Heart left ventricle (tissue), 16 donors: ENCODE measurements around the gene SNRNP70. TPM values are rescaled to one million over a fixed set of nuclear protein-coding genes. Genes with fewer than 3 reads are reported as not detected.
A peak's percentile ranks its signal among the peaks of the same experiment; 100 is the strongest.
"Not testable (repeated sequence)": the region's sequence is repeated elsewhere in the genome, so short reads cannot be mapped to it uniquely, and the experiment has no call there.

Experiments used
- ATAC-seq, 4 donors: fragments of 200-7000 bp; cut with Tn5 transposase; one replicate each; pipeline ENCODE4 v1.9.1; 2020 to 2022; ENCODE audit warnings: moderate library complexity in 4 of 4, mild to moderate bottlenecking in 3 of 4, moderate number of reproducible peaks in 1 of 4
- DNase-seq, 5 donors: peaks; one replicate each; pipeline ENCODE4 v3.0.0-alpha.2; 2020
- H3K27ac ChIP-seq, 12 donors: fragments of 200-600 bp; sonication (generic) in 4 of 12; one replicate each; pipeline versions ENCODE4 v1.5.0 to v1.8.0; 2016 to 2022; ENCODE audit warnings: mild to moderate bottlenecking in 2 of 12
- H3K27me3 ChIP-seq, 9 donors: fragments of 200-600 bp; sonication (generic) in 2 of 9; one replicate each; pipeline versions ENCODE4 v1.5.1 to v1.8.0; 2016 to 2022; ENCODE audit warnings: mild to moderate bottlenecking in 3 of 9
- H3K36me3 ChIP-seq, 9 donors: fragments of 200-600 bp; sonication (generic) in 2 of 9; one replicate each; pipeline versions ENCODE4 v1.5.0 to v1.8.0; 2018 to 2022; ENCODE audit warnings: mild to moderate bottlenecking in 2 of 9
- H3K4me1 ChIP-seq, 12 donors: fragments of 200-600 bp; sonication (generic) in 4 of 12; one replicate each; pipeline versions ENCODE4 v1.5.0 to v1.8.0; 2016 to 2022; ENCODE audit warnings: mild to moderate bottlenecking in 3 of 12
- H3K4me3 ChIP-seq, 12 donors: fragments of 200-600 bp; sonication (generic) in 4 of 12; one replicate each; pipeline versions ENCODE4 v1.5.0 to v1.8.0; 2017 to 2022; ENCODE audit warnings: mild to moderate bottlenecking in 9 of 12, moderate library complexity in 4 of 12
- H3K9me3 ChIP-seq, 12 donors: fragments of 200-600 bp; sonication (generic) in 4 of 12; one replicate each; pipeline versions ENCODE4 v1.5.0 to v1.8.0; 2016 to 2022; ENCODE audit warnings: mild to moderate bottlenecking in 1 of 12
- POLR2A ChIP-seq, 2 donors: fragments of 450-650 bp; IDR thresholded peaks; one replicate each; pipeline ENCODE4 v1.6.1; 2017; ENCODE audit warnings: antibody characterized with exemption in 2 of 2, mild to moderate bottlenecking in 2 of 2, moderate library complexity in 2 of 2
- WGBS, 4 donors: extraction: QIAGEN DNeasy Blood & Tissue Kit in 2 of 4; methylation state at CpG; one replicate each; pipeline versions ENCODE4 v1.1.5 to v1.1.7; 2013 to 2018; 5-methylcytosine and 5-hydroxymethylcytosine counted together
- intact Hi-C, 10 donors: fragments of 100-400 bp; cut with DNase I; formaldehyde crosslinking; loops; one replicate each; pipeline versions ENCODE4 v1.11.1 to v1.14.2; 2022
- long read RNA-seq, 3 donors: library from polyadenylated mRNA; unstranded; transcript quantifications; one replicate each; pipeline ENCODE4 v2.0.0, GENCODE V29; 2020 to 2021
- polyA plus RNA-seq, 2 donors: library from polyadenylated mRNA; stranded (reverse); fragments of 200-250 nt; gene quantifications; one replicate each; pipeline ENCODE4 v1.2.3, GENCODE V29; 2013
- total RNA-seq, 9 donors: library from RNA; depleted of rRNA in 2 of 9; stranded (reverse); fragments of >200 nt in 2 of 9; fragmentation: NEBNext Ultra II Directional in 3 of 9; extraction: Animal tissue kit (Norgen Biotek cat#: 25700) in 3 of 9; gene quantifications; one replicate each; pipeline versions ENCODE4 v1.1.0 to v1.2.4, GENCODE V29; 2016 to 2023
- TF ChIP-seq, protein P1 (sequence below), 12 donors: fragments of 200-600 bp; sonication (generic) in 4 of 12; IDR thresholded peaks; one replicate each; pipeline versions ENCODE4 v1.5.0 to v1.8.0; 2018 to 2022; ENCODE audit warnings: antibody characterized with exemption in 12 of 12, mild to moderate bottlenecking in 5 of 12
- donor health status: ischemic (EF 13 %, LVEDD 7.1; RV severe dilation, severe dysfunction).
- donor health status: healthy with polysubstance abuse.
- donor health status: DM: no; HTN: yes; CAD: no.
- donor health status: DM: no; HTN: no; CAD: no.
- donor health status: ischemic (EF 25% LVEDD 6.9; RV normal size, moderate dysfunction).
- donor health status: ischemic (EF 25% LVEDD 5.7; RV mildly dilated, moderate dysfunction).
- donor health status: healthy.
- donor health status: DM: yes; HTN: yes; CAD: no.
- donor health status: ischemic (EF 35%, LVEDD 5.7; RV mildly dilated, moderate dysfunction).
- donor health status: nonischemic (EF 11% LVEDD 7.7; RV severe dilation, severe dysfunction).
- donor health status: DM: yes; HTN: yes; CAD: no.
- donor health status: PGD.
- donor health status: ischemic (EF 29% LVEDD 5.4; RV normal size, mild dysfunction).
- donor health status: nonischemic (EF 23%, LVEDD 6.1; RV moderate dilation, normal function).

SNRNP70 gene, protein sequence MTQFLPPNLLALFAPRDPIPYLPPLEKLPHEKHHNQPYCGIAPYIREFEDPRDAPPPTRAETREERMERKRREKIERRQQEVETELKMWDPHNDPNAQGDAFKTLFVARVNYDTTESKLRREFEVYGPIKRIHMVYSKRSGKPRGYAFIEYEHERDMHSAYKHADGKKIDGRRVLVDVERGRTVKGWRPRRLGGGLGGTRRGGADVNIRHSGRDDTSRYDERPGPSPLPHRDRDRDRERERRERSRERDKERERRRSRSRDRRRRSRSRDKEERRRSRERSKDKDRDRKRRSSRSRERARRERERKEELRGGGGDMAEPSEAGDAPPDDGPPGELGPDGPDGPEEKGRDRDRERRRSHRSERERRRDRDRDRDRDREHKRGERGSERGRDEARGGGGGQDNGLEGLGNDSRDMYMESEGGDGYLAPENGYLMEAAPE
- 100 to 1,000 TPM in 4 of 9 donors, 10 to 100 TPM in 5; 61.6 to 115 (median 92.2) TPM for total RNA-seq
- polyA plus RNA-seq = 100 to 1,000 TPM in 1 of 2 donors, 10 to 100 TPM in 1; 96.6 to 163 TPM
- long read RNA-seq, donor 1, transcript SNRNP70-201 (10 exons, 1,603 nt) = minor isoform, 18 of 286 reads
- long read RNA-seq, donor 1, transcript SNRNP70-206 (10 exons, 1,574 nt) = minor isoform, 43 of 286 reads
- long read RNA-seq, donor 1, transcript SNRNP70-203 (3 exons, 3,221 nt) = major isoform, 77 of 286 reads
- long read RNA-seq, donor 1, partial matches to known transcripts = 121 of 286 reads
- long read RNA-seq, donor 1, other reads (novel, unspliced or antisense) = 26 of 286 reads
- long read RNA-seq, donor 2, partial matches to known transcripts = 3 of 14 reads
- long read RNA-seq, donor 2, other reads (novel, unspliced or antisense) = 11 of 14 reads
- long read RNA-seq, donor 3, transcript SNRNP70-203 (3 exons, 3,221 nt) = minor isoform, 52 of 224 reads
- long read RNA-seq, donor 3, transcript SNRNP70-206 (10 exons, 1,574 nt) = major isoform, 58 of 224 reads
- long read RNA-seq, donor 3, transcript SNRNP70-201 (10 exons, 1,603 nt) = minor isoform, 10 of 224 reads
- long read RNA-seq, donor 3, partial matches to known transcripts = 82 of 224 reads
- long read RNA-seq, donor 3, other reads (novel, unspliced or antisense) = 21 of 224 reads

GRCh38 chr19:49085020-49085867 lies at the start of gene SNRNP70:
SNRNP70 (plus strand) TSS chr19:49085451; CDS start chr19:49086415, 964 bp downstream.
- 0 to 1% (median 0%) methylated on average over 52 to 89 of the region's 89 CpGs for WGBS, 4 donors
- H3K27ac ChIP-seq = peak within 1 kb of the TSS; percentile 42 to 94 (median 87)
- intact Hi-C loops = loop anchor here in 1 of 10 donors (5.0 kb wide), 1 partner anchor 72 kb away; the partner anchor contains the start of genes HRC and TRPM4
- H3K9me3 ChIP-seq = no peaks in the 10 kb centered on the region
- H3K27me3 ChIP-seq = peaks cover 0 to 3% (median 0%) of the 10 kb centered on the region in 9 donors
- DNase-seq = peak; percentile 99 to 100 (median 99)
- H3K4me1 ChIP-seq = peaks cover 0 to 36% (median 27%) of the 10 kb centered on the region in 12 donors
- peaks cover under 1 to 36% (median 30%) of the 10 kb centered on the region in 9 donors for H3K36me3 ChIP-seq
- TF ChIP-seq, protein P1, sequence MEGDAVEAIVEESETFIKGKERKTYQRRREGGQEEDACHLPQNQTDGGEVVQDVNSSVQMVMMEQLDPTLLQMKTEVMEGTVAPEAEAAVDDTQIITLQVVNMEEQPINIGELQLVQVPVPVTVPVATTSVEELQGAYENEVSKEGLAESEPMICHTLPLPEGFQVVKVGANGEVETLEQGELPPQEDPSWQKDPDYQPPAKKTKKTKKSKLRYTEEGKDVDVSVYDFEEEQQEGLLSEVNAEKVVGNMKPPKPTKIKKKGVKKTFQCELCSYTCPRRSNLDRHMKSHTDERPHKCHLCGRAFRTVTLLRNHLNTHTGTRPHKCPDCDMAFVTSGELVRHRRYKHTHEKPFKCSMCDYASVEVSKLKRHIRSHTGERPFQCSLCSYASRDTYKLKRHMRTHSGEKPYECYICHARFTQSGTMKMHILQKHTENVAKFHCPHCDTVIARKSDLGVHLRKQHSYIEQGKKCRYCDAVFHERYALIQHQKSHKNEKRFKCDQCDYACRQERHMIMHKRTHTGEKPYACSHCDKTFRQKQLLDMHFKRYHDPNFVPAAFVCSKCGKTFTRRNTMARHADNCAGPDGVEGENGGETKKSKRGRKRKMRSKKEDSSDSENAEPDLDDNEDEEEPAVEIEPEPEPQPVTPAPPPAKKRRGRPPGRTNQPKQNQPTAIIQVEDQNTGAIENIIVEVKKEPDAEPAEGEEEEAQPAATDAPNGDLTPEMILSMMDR (IDR thresholded peaks at IDR 0.05) = no peak
- TF ChIP-seq POLR2A (IDR thresholded peaks at IDR 0.05) = peak in 1 of 2 donors; percentile 76
- peak; percentile 98 to 100 (median 98) for ATAC-seq
- peak within 1 kb of the TSS; percentile 81 to 99 (median 90) for H3K4me3 ChIP-seq

DNA sequence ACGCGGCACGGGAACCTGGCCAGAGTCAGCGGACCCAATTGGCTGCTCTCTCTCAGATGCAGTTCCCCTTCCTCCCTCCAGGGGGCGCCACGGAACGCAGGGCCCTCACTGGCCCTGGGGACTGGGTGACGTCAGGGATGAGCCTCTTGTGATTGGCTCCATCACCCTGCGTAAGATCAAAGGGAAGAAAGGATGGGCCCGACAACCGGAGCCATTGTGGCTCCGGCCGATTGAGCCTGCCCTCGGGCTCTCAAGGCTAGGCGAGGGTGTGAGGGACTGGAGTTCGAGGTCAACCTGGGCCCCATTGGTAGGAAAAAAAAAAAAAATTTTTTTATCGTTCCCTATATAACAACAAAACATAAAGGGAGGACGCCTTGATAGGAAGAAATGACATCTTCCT lies 48.4 kb upstream of the SNRNP70 start, which contains the start of gene CGB1:
Gene CGB1, minus strand, starts transcription at position 81 of the 400 bp plus-strand sequence. CDS start 184 bp downstream, outside the sequence.
- H3K4me1 ChIP-seq, H3K27me3 ChIP-seq, H3K27ac ChIP-seq, H3K9me3 ChIP-seq, H3K4me3 ChIP-seq, intact Hi-C loops, H3K36me3 ChIP-seq, ATAC-seq: not testable (repeated sequence)
- TF ChIP-seq, protein P1 (IDR thresholded peaks at IDR 0.05) = peak in 6 of 12 donors; percentile 6 to 36 (median 21)
- peak in 1 of 5 donors; percentile 13 for DNase-seq
- WGBS, 4 donors = 45 to 59% (median 48%) methylated on average over 18 of the region's 18 CpGs

DNA sequence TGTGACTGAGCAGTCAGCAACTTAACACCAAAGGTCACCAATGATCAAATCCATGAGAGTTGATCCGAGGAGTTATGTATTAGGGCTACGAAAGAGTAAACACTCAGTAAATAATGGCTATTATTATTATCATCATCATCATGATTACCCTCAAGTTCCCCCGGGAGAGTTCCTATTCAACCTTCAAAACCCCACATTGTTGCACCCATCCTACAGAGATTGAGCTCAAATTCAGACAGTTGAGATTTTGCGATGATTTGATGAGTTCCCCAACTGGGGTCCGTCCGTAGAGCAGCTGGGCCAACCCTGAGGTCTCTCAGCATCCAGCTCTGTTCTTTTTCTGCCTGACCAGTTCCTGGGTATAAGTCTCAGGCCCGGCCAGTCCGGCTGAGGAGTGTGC lies 47.1 kb upstream of the SNRNP70 start:
- intact Hi-C loops, H3K4me3 ChIP-seq: not testable (repeated sequence)
- WGBS, 4 donors = 84 to 92% (median 91%) methylated on average over 6 to 8 of the region's 8 CpGs

GRCh38 chr19:49038557-49039276 lies 46.5 kb upstream of the SNRNP70 start:
- intact Hi-C loops, H3K27me3 ChIP-seq, ATAC-seq, H3K4me1 ChIP-seq, H3K4me3 ChIP-seq, DNase-seq, H3K36me3 ChIP-seq, H3K27ac ChIP-seq, H3K9me3 ChIP-seq: not testable (repeated sequence)
- WGBS, 4 donors = 83 to 89% (median 86%) methylated on average over 25 to 26 of the region's 26 CpGs

More for the DNA sequence above, 47.1 kb upstream of the SNRNP70 start:
- H3K9me3 ChIP-seq, H3K27me3 ChIP-seq, H3K36me3 ChIP-seq, ATAC-seq, DNase-seq, H3K4me1 ChIP-seq, H3K27ac ChIP-seq: not testable (repeated sequence)

DNA sequence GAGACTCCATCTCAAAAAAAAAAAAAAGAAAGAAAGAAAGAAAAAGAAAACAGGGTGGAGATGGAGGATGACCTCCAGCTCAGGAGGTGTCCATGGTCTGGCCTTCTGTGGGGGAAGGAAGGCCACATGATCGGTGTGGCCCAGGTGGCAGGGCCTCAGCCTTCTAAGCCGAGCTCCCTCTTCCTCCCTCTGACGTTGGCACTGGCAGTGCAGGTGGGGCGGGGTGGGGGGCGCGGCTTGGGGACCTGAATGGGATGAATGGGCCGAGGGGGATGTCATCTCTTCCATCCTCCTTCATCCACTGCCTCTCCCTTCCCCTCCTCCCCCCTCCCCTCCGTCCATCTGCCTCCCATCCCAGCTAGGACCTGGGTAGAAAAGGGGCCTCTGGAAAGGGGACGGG lies 45.5 kb upstream of the SNRNP70 start:
- DNase-seq, H3K9me3 ChIP-seq, ATAC-seq, H3K27ac ChIP-seq, H3K36me3 ChIP-seq, intact Hi-C loops, H3K4me1 ChIP-seq, H3K4me3 ChIP-seq, H3K27me3 ChIP-seq: not testable (repeated sequence)
- 59 to 70% (median 65%) methylated on average over 8 to 9 of the region's 9 CpGs for WGBS, 4 donors
